WTC11 (cell line): ENCODE results near the gene REXO2. TPM values are rescaled to one million over a fixed set of nuclear protein-coding genes. Genes with fewer than 3 reads are reported as not detected.

Source experiments
- ATAC-seq: fragments of 200-7000 bp; cut with Tn5 transposase; 2 replicates; pipeline ENCODE4 v1.10.0; 2021; ENCODE audit warnings: mild to moderate bottlenecking, moderate library complexity
- CTCF ChIA-PET: fragments of 300-600 bp; sonication (Branson Sonifier 250); formaldehyde crosslinking; loops from one replicate; lab custom pipeline; 2021; ENCODE audit warnings: antibody characterized with exemption; lab: Charles Lee
- POLR2A ChIA-PET: fragments of 350-600 bp; sonication (Branson Sonifier 250); formaldehyde crosslinking; loops from one replicate; lab custom pipeline; 2021; ENCODE audit warnings: antibody characterized with exemption; lab: Charles Lee
- DNase-seq: peaks from one replicate; pipeline ENCODE4 v3.0.0; 2021; ENCODE audit warnings: low spot score
- H3K27ac Mint-ChIP-seq: 2 replicates; pipeline ENCODE4 v1.8.0; 2021; ENCODE audit warnings: mixed read lengths
- H3K27me3 Mint-ChIP-seq: 2 replicates; pipeline ENCODE4 v1.8.0; 2021; ENCODE audit warnings: low read depth, mild to moderate bottlenecking, moderate library complexity, mixed read lengths
- H3K36me3 Mint-ChIP-seq: 2 replicates; pipeline ENCODE4 v1.8.0; 2021; ENCODE audit warnings: mixed read lengths
- H3K4me1 Mint-ChIP-seq: 2 replicates; pipeline ENCODE4 v1.8.0; 2022; ENCODE audit warnings: mixed read lengths
- H3K4me3 Mint-ChIP-seq: 2 replicates; pipeline ENCODE4 v1.8.0; 2021; ENCODE audit warnings: mild to moderate bottlenecking, moderate library complexity, mixed read lengths
- H3K9me3 Mint-ChIP-seq: 2 replicates; pipeline ENCODE4 v1.8.0; 2021; ENCODE audit warnings: mixed read lengths
- ATF1 ChIP-seq: sonication (generic); formaldehyde crosslinking; IDR thresholded peaks from 2 replicates; pipeline ENCODE4 v1.8.1; 2023; ENCODE audit warnings: mild to moderate bottlenecking, moderate library complexity, missing genetic modification reagents
- ATF2 ChIP-seq: sonication (generic); formaldehyde crosslinking; IDR thresholded peaks from 2 replicates; pipeline ENCODE4 v1.8.1; 2022; ENCODE audit warnings: low read depth, missing genetic modification reagents, borderline replicate concordance
- ATF3 ChIP-seq: sonication (generic); formaldehyde crosslinking; conservative IDR thresholded peaks from 2 replicates; pipeline ENCODE4 v1.8.1; 2022; ENCODE audit warnings: mild to moderate bottlenecking, missing genetic modification reagents
- CBFB ChIP-seq: sonication (generic); formaldehyde crosslinking; IDR thresholded peaks from 2 replicates; pipeline ENCODE4 v1.8.1; 2022; ENCODE audit warnings: mild to moderate bottlenecking, low read depth, missing genetic modification reagents
- CREB1 ChIP-seq: sonication (generic); formaldehyde crosslinking; IDR thresholded peaks from 2 replicates; pipeline ENCODE4 v1.8.0; 2023; ENCODE audit warnings: mild to moderate bottlenecking, missing genetic modification reagents
- E2F4 ChIP-seq: sonication (generic); formaldehyde crosslinking; IDR thresholded peaks from 2 replicates; pipeline ENCODE4 v1.8.1; 2022; ENCODE audit warnings: low read depth, mild to moderate bottlenecking, moderate library complexity, missing genetic modification reagents, borderline replicate concordance
- ELF4 ChIP-seq: sonication (generic); formaldehyde crosslinking; IDR thresholded peaks from 2 replicates; pipeline ENCODE4 v1.8.1; 2022; ENCODE audit warnings: low read depth, mild to moderate bottlenecking, moderate library complexity, missing genetic modification reagents
- ERG ChIP-seq: fragments of 250-450 bp; sonication (Bioruptor Pico); IDR thresholded peaks from 2 replicates; pipeline ENCODE4 v1.8.0; 2021; ENCODE audit warnings: mild to moderate bottlenecking
- GTF2I ChIP-seq: fragments of 250-450 bp; sonication (Bioruptor Pico); conservative IDR thresholded peaks from 2 replicates; pipeline ENCODE4 v1.4.0; 2021; ENCODE audit warnings: mild to moderate bottlenecking
- HMGXB4 ChIP-seq: sonication (generic); formaldehyde crosslinking; IDR thresholded peaks from 2 replicates; pipeline ENCODE4 v1.8.1; 2023; ENCODE audit warnings: mild to moderate bottlenecking, moderate library complexity, missing genetic modification reagents
- NFYB ChIP-seq: sonication (generic); formaldehyde crosslinking; conservative IDR thresholded peaks from 2 replicates; pipeline ENCODE4 v1.8.0; 2022; ENCODE audit warnings: low read depth, missing genetic modification reagents
- SMAD3 ChIP-seq: sonication (generic); formaldehyde crosslinking; IDR thresholded peaks from 2 replicates; pipeline ENCODE4 v1.8.0; 2022; ENCODE audit warnings: missing genetic modification reagents, mild to moderate bottlenecking, borderline replicate concordance
- TEAD1 ChIP-seq: sonication (generic); formaldehyde crosslinking; IDR thresholded peaks from 2 replicates; pipeline ENCODE4 v1.8.0; 2022; ENCODE audit warnings: mild to moderate bottlenecking, missing genetic modification reagents
- TP53 ChIP-seq: sonication (generic); formaldehyde crosslinking; IDR thresholded peaks from 2 replicates; pipeline ENCODE4 v1.8.1; 2023; ENCODE audit warnings: mild to moderate bottlenecking, missing genetic modification reagents
- ZNF121 ChIP-seq: sonication (generic); formaldehyde crosslinking; IDR thresholded peaks from 2 replicates; pipeline ENCODE4 v1.8.0; 2023; ENCODE audit warnings: missing genetic modification reagents
- ZNF281 ChIP-seq: sonication (generic); formaldehyde crosslinking; IDR thresholded peaks from 2 replicates; pipeline ENCODE4 v1.8.0; 2023; ENCODE audit warnings: mild to moderate bottlenecking, missing genetic modification reagents
- ZNF532 ChIP-seq: fragments of 250-450 bp; sonication (Bioruptor Pico); IDR thresholded peaks from 2 replicates; pipeline ENCODE4 v1.9.0; 2021; ENCODE audit warnings: mild to moderate bottlenecking, borderline replicate concordance
- ZNF671 ChIP-seq: fragments of 250-450 bp; sonication (Bioruptor Pico); IDR thresholded peaks from 2 replicates; pipeline ENCODE4 v1.8.0; 2021; ENCODE audit warnings: mild to moderate bottlenecking
- total RNA-seq: library from RNA; stranded (reverse); gene quantifications from 3 replicates; pipeline ENCODE4 v1.2.3, GENCODE V29; 2021

Gene REXO2
- total RNA-seq, 1 experiment from 2014 or later = 98.8 TPM

GRCh38 chr11:114392735-114393667 lies 46.3 kb upstream of the REXO2 start (continued):
- TF ChIP-seq NFYB (CRISPR knock-in tag) (no peak), CREB1 (no peak), CBFB (CRISPR knock-in tag) (no peak), ATF1 (CRISPR knock-in tag) (no peak), HMGXB4 (CRISPR knock-in tag) (no peak), ZNF532 (CRISPR knock-in tag) (no peak), GTF2I (no peak), TEAD1 (CRISPR knock-in tag) (no peak), ZNF671 (CRISPR knock-in tag) (no peak), ATF3 (no peak), ZNF281 (CRISPR knock-in tag) (no peak), ELF4 (no peak), TP53 (CRISPR knock-in tag) (no peak), SMAD3 (CRISPR knock-in tag) (no peak), ATF2 (CRISPR knock-in tag) (no peak)
- TF ChIP-seq, all 79 proteins: peak for 0

GRCh38 chr11:114395736-114396135 lies 43.5 kb upstream of the REXO2 start:
- TF ChIP-seq ZNF121 (CRISPR knock-in tag) = peak; percentile 96
- TF ChIP-seq ERG (CRISPR knock-in tag) = no peak
- no peak for TF ChIP-seq E2F4 (CRISPR knock-in tag)
- peak overlapping the region; percentile 67; the same call in 1 of the 2 replicates for H3K27ac Mint-ChIP-seq
- H3K4me1 Mint-ChIP-seq = peaks cover 44% of the 10 kb centered on the region
- DNase-seq (peak; percentile 26), ATAC-seq (peak; percentile 47)
- H3K4me3 Mint-ChIP-seq = no peak overlapping the region
- no peaks in the 10 kb centered on the region for H3K27me3 Mint-ChIP-seq
- ChIA-PET CTCF (interaction anchor here (0.8 to 1.3 kb wide), 7 partner anchors 9 to 115 kb away, joined by 3 to 6 read pairs (median 4); no protein-coding TSS in a partner anchor), POLR2A (no interaction called here)
- H3K36me3 Mint-ChIP-seq = no peaks in the 10 kb centered on the region
- H3K9me3 Mint-ChIP-seq = peaks cover 4% of the 10 kb centered on the region
